Activated T-helper 17 cell treated with anti-CD3 and anti-CD28 coated beads, Interleukin-2, amount 50 U/mL, for 72 hours (primary cell): ENCODE data around the gene HSCB. TPM values are rescaled to one million over a fixed set of nuclear protein-coding genes. Genes with fewer than 3 reads are reported as not detected.
"Not testable (repeated sequence)": the region's sequence is repeated elsewhere in the genome, so short reads cannot be mapped to it uniquely, and the experiment has no call there.

ENCODE experiments used
- ATAC-seq: fragments of 150-1000 bp; cut with Tn5 transposase; replicated peaks from 2 replicates; pipeline ENCODE4 v1.10.0; 2021; ENCODE audit warnings: mild to moderate bottlenecking, moderate library complexity
- H3K27ac Mint-ChIP-seq: one replicate; pipeline ENCODE4 v1.8.0; 2022; ENCODE audit warnings: mixed read lengths
- H3K27me3 Mint-ChIP-seq: one replicate; pipeline ENCODE4 v1.8.0; 2022; ENCODE audit warnings: mixed read lengths
- H3K36me3 Mint-ChIP-seq: one replicate; pipeline ENCODE4 v1.8.0; 2022; ENCODE audit warnings: low read depth, mild to moderate bottlenecking, mixed read lengths
- H3K4me1 Mint-ChIP-seq: one replicate; pipeline ENCODE4 v1.8.0; 2022; ENCODE audit warnings: mixed read lengths
- H3K4me3 Mint-ChIP-seq: one replicate; pipeline ENCODE4 v1.8.0; 2022; ENCODE audit warnings: mild to moderate bottlenecking, mixed read lengths
- H3K9me3 Mint-ChIP-seq: one replicate; pipeline ENCODE4 v1.8.0; 2022; ENCODE audit warnings: mixed read lengths
- total RNA-seq, 2 donors: library from RNA; stranded (reverse); gene quantifications; one replicate each; pipeline ENCODE4 v1.2.3, GENCODE V29; 2022

HSCB gene
- total RNA-seq, 2 donors from 2014 or later, result 18.9 to 20.3 TPM

GRCh38 chr22:28792491-28793383 lies 50.9 kb downstream of the HSCB start:
- Mint-ChIP-seq H3K4me3 (peak overlapping the region; percentile 10), H3K27me3 (no peaks in the 10 kb centered on the region), H3K36me3 (peaks cover 85% of the 10 kb centered on the region), H3K27ac (peak overlapping the region; percentile 7), H3K9me3 (no peaks in the 10 kb centered on the region), H3K4me1 (peaks cover 32% of the 10 kb centered on the region)
- ATAC-seq, result peak; percentile 5

GRCh38 chr22:28793976-28794584 lies 52.2 kb downstream of the HSCB start:
- Mint-ChIP-seq H3K9me3 (no peaks in the 10 kb centered on the region), H3K27ac (no peak overlapping the region)

GRCh38 chr22:28795071-28795693 lies 53.3 kb downstream of the HSCB start:
- Mint-ChIP-seq H3K9me3 (no peaks in the 10 kb centered on the region), H3K4me1 (peaks cover 32% of the 10 kb centered on the region), H3K27ac (no peak overlapping the region), H3K27me3 (no peaks in the 10 kb centered on the region), H3K36me3 (peaks cover 82% of the 10 kb centered on the region), H3K4me3 (peak overlapping the region; percentile 87)
- no peak for ATAC-seq

More at GRCh38 chr22:28793976-28794584, 52.2 kb downstream of the HSCB start:
- Mint-ChIP-seq H3K36me3 (peaks cover 85% of the 10 kb centered on the region), H3K4me3 (peak overlapping the region; percentile 0), H3K4me1 (peaks cover 32% of the 10 kb centered on the region), H3K27me3 (no peaks in the 10 kb centered on the region)
- ATAC-seq, result no peak

- Mint-ChIP-seq H3K4me3 (peak overlapping the region; percentile 87), H3K36me3 (peaks cover 80% of the 10 kb centered on the region), H3K9me3 (no peaks in the 10 kb centered on the region), H3K27me3 (no peaks in the 10 kb centered on the region), H3K4me1 (peaks cover 32% of the 10 kb centered on the region), H3K27ac (peak overlapping the region; percentile 18)
- peak; percentile 16 for ATAC-seq
Observed at GRCh38 chr22:28795932-28796856, 54.4 kb downstream of the HSCB start.

GRCh38 chr22:28798810-28799605 lies 57.2 kb downstream of the HSCB start:
- peak overlapping the region; percentile 87 for H3K4me3 Mint-ChIP-seq
- peaks cover 59% of the 10 kb centered on the region for H3K36me3 Mint-ChIP-seq
- peak overlapping the region; percentile 91 for H3K27ac Mint-ChIP-seq
- H3K9me3 Mint-ChIP-seq, result no peaks in the 10 kb centered on the region
- peaks cover 23% of the 10 kb centered on the region for H3K4me1 Mint-ChIP-seq
- H3K27me3 Mint-ChIP-seq, result no peaks in the 10 kb centered on the region
- ATAC-seq, result peak; percentile 61

GRCh38 chr22:28799606-28800307 lies 57.9 kb downstream of the HSCB start:
- Mint-ChIP-seq H3K27ac (peak overlapping the region; percentile 91), H3K4me3 (peak overlapping the region; percentile 87), H3K4me1 (peaks cover 17% of the 10 kb centered on the region), H3K36me3 (peaks cover 52% of the 10 kb centered on the region), H3K27me3 (no peaks in the 10 kb centered on the region), H3K9me3 (no peaks in the 10 kb centered on the region)
- peak; percentile 50 for ATAC-seq

GRCh38 chr22:28800308-28801041 lies 58.6 kb downstream of the HSCB start, which contains the start of gene XBP1:
Gene XBP1, minus strand, starts transcription at chr22:28800569.
- no peaks in the 10 kb centered on the region for H3K9me3 Mint-ChIP-seq
- H3K36me3 Mint-ChIP-seq, result peaks cover 45% of the 10 kb centered on the region
- ATAC-seq, result peak; percentile 90
- H3K4me3 Mint-ChIP-seq, result peak within 1 kb of the TSS; percentile 87
- peaks cover 11% of the 10 kb centered on the region for H3K4me1 Mint-ChIP-seq
- H3K27ac Mint-ChIP-seq, result peak within 1 kb of the TSS; percentile 97
- H3K27me3 Mint-ChIP-seq, result no peaks in the 10 kb centered on the region

- Mint-ChIP-seq H3K36me3 (peaks cover 29% of the 10 kb centered on the region), H3K4me3 (peak overlapping the region; percentile 87)
- no peak for ATAC-seq
Observed at GRCh38 chr22:28801845-28802594, 60.2 kb downstream of the HSCB start.

GRCh38 chr22:28802595-28803123 lies 60.8 kb downstream of the HSCB start:
- no peak for ATAC-seq
- no peaks in the 10 kb centered on the region for H3K9me3 Mint-ChIP-seq

More at GRCh38 chr22:28801845-28802594, 60.2 kb downstream of the HSCB start:
- H3K4me1 Mint-ChIP-seq, result peaks cover under 1% of the 10 kb centered on the region
- no peaks in the 10 kb centered on the region for H3K27me3 Mint-ChIP-seq
- H3K9me3 Mint-ChIP-seq, result no peaks in the 10 kb centered on the region
- H3K27ac Mint-ChIP-seq, result peak overlapping the region; percentile 82

GRCh38 chr22:28805426-28805825 lies 63.6 kb downstream of the HSCB start:
- not testable (repeated sequence) for H3K27me3 Mint-ChIP-seq, H3K4me1 Mint-ChIP-seq, ATAC-seq, H3K9me3 Mint-ChIP-seq, H3K4me3 Mint-ChIP-seq, H3K27ac Mint-ChIP-seq, H3K36me3 Mint-ChIP-seq

More at GRCh38 chr22:28802595-28803123, 60.8 kb downstream of the HSCB start:
- Mint-ChIP-seq H3K4me3 (peak overlapping the region; percentile 87), H3K27ac (peak overlapping the region; percentile 82), H3K27me3 (no peaks in the 10 kb centered on the region), H3K36me3 (peaks cover 27% of the 10 kb centered on the region), H3K4me1 (no peaks in the 10 kb centered on the region)
